Cardiac fibroblast (primary cell): ENCODE measurements around the gene SPOP.
"Not testable (repeated sequence)": the region's sequence is repeated elsewhere in the genome, so short reads cannot be mapped to it uniquely, and the experiment has no call there.

ENCODE experiments used
- DNase-seq, 2 donors: peaks; one replicate each; pipeline versions ENCODE4 v3.0.0 to v3.0.0-alpha.2; 2010; ENCODE audit warnings: low read depth in 2 of 2
- H3K4me3 ChIP-seq, 2 donors: replicated peaks in 1 of 2; 1 replicate in 1 of 2; 2 replicates in 1 of 2; pipeline ENCODE4 v1.5.1; 2011; ENCODE audit warnings: low read depth in 2 of 2, low read length in 2 of 2, mild to moderate bottlenecking in 2 of 2, moderate library complexity in 1 of 2
- CTCF ChIP-seq: IDR thresholded peaks from one replicate; pipeline ENCODE4 v1.5.1; 2011; ENCODE audit warnings: low read depth, mild to moderate bottlenecking, low read length, inconsistent platforms

Gene SPOP

GRCh38 chr17:49554694-49555494, 123.0 kb downstream of the SPOP start:
- TF ChIP-seq CTCF = no peak
- DNase-seq = no peak
- no peak overlapping the region for H3K4me3 ChIP-seq

- no peak for TF ChIP-seq CTCF
- no peak for DNase-seq
- H3K4me3 ChIP-seq = no peak overlapping the region
Measured at GRCh38 chr17:49553676-49554335, 124.1 kb downstream of the SPOP start.

- H3K4me3 ChIP-seq = no peak overlapping the region
- peak in 1 of 2 donors; percentile 9 for DNase-seq
- no peak for TF ChIP-seq CTCF
Measured at GRCh38 chr17:49552070-49552751, 125.7 kb downstream of the SPOP start.

- H3K4me3 ChIP-seq = no peak overlapping the region
Measured at GRCh38 chr17:49551221-49552069, 126.5 kb downstream of the SPOP start.

GRCh38 chr17:49550764-49551163, 127.1 kb downstream of the SPOP start:
- not testable (repeated sequence) for H3K4me3 ChIP-seq, DNase-seq

More at GRCh38 chr17:49551221-49552069, 126.5 kb downstream of the SPOP start:
- DNase-seq = no peak
- no peak for TF ChIP-seq CTCF

GRCh38 chr17:49549691-49550678, 127.9 kb downstream of the SPOP start:
- H3K4me3 ChIP-seq = no peak overlapping the region
- no peak for DNase-seq
- no peak for TF ChIP-seq CTCF
